C1 segment of cervical spinal cord (tissue), 14 donors: ENCODE data around the gene GRIFIN.

Experiments
- DNase-seq, 14 donors: peaks; one replicate each; lab custom pipeline; 2025; lab: John Stamatoyannopoulos, UW

Gene GRIFIN

GRCh38 chr7:2498708-2499107 is 22.5 kb upstream of the GRIFIN start:
- no peak for DNase-seq

DNA sequence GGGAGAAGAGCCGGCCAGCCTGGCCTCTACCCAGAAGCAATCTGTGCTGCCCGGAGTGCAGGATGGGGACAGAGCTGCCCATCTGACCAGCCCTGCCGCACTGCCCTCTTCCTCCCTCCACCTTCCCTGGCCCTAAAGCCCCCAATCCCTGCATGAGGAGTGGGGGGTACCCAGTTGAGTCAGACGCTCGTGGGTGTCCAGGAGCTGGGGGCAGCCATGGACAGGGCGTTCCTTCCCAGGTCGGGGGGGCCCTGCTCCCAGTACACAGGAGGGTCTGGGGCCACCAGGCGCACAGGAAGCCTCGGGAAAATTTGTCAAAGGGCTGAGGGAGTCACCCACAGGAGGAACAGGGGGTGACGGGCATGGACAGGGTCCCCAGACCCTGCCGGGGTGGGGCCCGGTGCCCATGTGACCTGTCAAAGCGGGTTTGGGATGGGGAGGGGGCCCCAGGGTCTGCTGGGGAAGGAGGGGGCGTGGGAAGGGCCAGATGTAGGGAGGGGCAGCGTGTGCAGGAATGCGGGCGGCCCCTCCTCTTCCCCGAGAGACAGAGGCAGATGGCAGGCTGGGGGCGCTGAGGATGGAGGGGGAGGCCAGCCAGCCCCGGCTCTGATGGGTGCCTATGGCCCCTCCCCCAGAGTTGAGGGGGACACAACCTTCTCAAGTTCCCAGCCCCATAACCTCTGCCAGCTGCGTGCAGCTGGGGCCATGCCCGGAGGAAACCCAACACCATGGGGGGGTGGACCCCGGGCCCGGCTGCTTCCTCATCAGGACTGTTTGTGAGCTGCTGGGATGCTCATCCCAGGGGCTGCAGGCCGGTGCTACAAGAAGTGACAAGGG is 21.5 kb upstream of the GRIFIN start:
- no peak for DNase-seq

DNA sequence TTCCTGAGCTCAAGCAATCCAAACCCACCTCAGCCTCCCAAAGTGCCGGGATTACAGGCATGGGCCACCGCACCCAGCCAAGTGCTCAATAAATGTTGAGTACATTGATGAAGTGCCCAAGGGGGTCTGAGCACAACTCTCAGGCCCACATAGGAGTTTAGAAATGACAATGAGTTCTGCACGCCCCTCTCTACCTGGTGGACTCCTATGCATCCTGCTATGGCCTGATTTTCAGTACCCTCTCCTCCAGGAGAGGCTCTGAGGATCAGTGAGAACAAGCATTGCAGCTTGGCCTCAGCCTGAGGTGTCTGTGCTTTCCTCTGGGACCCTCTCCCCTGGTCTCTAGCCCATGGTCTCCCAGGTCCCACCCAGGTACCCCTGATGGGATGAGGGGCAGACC is 20.9 kb upstream of the GRIFIN start:
- DNase-seq = no peak

GRCh38 chr7:2496375-2496774 is 20.2 kb upstream of the GRIFIN start:
- DNase-seq = no peak

GRCh38 chr7:2495418-2496299 is 19.5 kb upstream of the GRIFIN start:
- DNase-seq = no peak

GRCh38 chr7:2494191-2495130 is 18.3 kb upstream of the GRIFIN start:
- no peak for DNase-seq

DNA sequence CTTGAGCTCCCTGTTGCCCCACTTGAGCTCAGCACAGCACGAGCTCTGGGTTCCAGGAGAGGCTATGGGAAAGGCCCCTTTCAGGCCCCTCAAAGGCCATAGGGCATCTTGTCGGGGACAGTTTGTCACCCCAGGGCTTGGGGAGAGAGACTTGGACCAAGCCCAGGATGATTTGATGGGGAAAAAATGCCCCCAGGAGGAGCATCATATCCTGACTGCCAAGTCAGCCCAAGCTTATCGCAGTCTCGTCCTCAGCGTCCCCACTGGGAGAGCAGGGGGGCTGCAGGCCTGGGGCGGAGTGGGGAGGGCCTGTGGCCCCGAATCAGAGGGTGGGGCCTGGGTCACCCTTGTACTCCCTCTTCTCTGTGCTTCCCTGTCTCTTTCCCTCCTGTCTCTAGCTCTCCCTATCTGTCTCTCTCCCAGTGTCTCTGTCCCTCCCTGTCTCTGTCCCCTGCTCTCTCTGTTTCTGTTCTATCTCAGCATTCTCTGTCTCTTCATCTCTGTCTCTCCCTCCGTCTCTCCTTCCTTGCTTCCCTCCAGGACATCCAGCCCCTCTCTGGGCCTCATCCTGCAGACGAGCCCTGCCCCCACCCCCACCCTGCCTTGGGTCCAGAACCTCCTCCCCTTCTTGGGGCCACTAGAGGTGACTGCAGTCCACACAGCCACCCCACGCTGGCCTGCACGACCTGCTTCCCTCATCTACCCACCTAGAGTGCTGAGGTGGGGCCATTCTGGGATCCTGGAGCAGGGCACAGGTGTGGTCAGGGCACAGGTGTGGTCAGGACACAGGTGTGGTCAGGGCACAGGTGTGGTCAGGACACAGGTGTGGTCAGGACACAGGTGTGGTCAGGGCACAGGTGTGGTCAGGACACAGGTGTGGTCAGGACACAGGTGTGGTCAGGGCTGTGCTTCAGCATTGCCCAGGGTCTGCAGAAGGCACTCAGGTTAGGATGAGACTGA is 17.3 kb upstream of the GRIFIN start:
- DNase-seq = no peak

- DNase-seq = no peak
These were observed 15.8 kb upstream of the GRIFIN start for GRCh38 chr7:2492038-2492437.

GRCh38 chr7:2490181-2490651 is 14.0 kb upstream of the GRIFIN start:
- no peak for DNase-seq

GRCh38 chr7:2488681-2489080 is 12.5 kb upstream of the GRIFIN start:
- no peak for DNase-seq

DNA sequence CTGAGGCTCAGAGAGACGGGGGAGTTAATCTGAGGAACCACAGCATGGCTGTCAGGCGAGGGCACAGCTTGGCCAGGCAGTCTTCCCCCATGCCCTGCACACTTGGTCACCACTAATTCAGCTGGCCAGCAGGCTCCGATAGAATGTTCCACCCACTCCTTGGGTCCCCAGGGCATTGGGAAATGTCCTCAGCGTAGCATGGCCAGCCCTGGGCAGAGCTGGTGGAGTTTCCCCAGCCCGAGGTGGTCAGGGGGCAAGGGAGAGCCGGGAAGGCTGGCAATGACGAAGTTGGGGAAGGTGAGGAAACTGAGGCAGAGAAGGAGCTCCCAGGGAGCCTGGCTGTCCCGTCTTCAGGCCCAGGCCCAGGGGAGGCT is 12.1 kb upstream of the GRIFIN start:
- DNase-seq = no peak

DNA sequence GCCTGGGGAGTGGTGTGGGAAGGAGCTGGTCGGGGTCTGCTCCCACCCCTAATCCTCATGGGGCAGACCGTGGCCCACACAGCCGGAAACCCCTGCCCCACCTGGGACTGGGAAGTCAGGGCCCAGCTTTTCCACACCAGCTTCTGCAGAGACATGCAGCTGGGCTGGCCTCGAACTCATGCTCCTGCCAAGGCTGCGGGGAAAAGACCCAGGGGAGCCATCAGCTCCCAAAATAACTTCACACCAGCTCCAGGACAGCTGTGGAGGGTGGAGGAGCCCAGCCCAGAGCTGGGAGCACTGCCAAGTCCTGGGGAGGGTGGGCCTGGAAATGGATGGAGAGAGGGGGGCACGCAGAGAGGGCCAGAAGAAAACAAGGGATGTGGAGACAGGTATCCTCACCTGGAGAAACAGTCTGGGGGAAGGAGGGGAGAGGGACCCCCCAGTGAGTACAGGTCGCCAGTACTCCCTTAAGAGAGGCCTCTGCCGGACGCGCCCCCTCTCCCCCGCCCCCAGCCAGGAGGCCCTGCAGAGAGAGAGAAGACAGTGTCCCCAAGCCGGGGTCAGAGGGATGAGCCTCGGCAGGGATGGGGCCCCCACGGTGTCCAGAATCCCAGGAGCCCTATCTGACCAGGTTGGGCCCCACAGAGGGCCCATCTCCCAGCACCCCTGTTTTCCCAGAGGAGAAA is 11.5 kb upstream of the GRIFIN start:
- DNase-seq = no peak

GRCh38 chr7:2484868-2485267 is 8.7 kb upstream of the GRIFIN start:
- no peak for DNase-seq

GRCh38 chr7:2483494-2483893 is 7.3 kb upstream of the GRIFIN start:
- no peak for DNase-seq

DNA sequence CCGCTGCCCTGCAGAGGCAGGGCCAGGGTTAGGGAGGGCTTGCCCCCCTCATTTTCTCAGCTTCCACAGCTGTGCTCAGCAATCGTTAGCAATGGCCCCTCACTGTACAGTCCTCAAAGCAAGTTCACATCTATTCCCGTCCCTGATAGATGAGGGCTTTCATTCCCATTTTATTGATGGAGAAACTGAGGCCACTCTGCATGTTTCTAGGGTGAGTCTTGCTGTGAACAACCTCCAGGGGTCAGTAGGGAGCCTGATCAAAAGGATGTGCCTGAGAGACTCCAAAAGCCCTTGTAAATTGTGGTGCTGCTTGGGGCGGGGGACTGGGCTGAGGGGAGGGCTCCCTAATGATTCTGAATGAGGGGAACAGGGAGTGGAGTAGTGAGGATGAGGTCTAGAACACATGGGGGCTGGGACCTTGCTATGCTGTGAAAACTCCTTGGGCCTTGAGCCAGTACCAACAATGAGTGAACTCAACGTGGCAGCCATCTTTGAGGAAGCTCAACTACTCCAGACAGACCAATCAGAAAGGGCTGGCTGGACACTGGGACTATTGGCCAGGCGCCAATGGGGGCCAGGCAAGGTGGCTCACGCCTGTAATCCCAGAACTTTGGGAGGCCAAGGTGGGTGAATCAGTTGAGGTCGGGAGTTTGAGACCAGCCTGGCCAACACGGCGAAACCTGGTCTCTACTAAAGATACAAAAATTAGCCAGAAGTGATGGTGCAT is 6.7 kb upstream of the GRIFIN start:
- no peak for DNase-seq

- no peak for DNase-seq
These were observed 5.0 kb upstream of the GRIFIN start for GRCh38 chr7:2481195-2481594.

- DNase-seq = no peak
These were observed 3.8 kb upstream of the GRIFIN start for GRCh38 chr7:2480070-2480408.

DNA sequence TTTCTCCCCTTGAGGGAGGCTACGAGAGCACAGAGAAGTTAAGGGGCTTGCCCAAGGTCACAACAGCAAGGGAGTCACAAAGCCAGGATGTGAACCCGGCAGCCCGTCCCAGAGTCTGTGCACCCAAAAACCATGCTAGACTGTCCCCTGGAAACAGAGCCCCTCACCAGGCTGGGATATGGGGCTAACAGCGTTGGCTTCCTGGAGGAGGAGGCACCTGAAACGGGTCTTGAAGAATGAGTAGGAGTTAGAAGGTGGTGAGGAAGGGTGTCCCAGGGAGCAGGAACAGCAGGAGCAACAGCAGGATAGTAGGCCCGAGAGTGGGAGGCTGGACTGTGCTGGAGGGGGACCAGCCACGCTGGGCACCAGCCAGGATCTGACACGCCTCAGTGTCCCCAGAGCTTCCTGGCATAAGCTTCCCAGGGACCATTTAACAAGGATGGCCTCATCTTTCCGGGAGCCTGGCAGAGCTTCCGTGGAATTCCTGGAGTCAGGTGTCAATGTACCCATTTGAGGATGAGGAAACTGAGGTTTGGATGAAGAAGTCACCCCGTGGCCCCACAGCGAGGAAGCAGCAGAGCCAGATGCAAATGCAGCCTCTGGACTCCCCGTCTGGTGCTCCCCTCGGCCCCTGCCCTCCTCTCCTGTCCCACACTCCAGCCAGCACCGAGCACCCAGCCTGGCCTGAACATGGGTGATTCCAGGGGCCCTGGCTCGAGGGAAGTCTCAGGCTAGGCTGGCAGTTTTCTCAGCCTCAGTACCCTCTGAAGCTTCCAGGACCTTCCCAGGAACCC is 3.3 kb upstream of the GRIFIN start:
- DNase-seq = no peak
